ENCODE data around the gene SV2B. TPM values are rescaled to one million over a fixed set of nuclear protein-coding genes. Genes with fewer than 3 reads are reported as not detected.

The SV2B gene
- total RNA-seq, 1 donor from 2014 or later = 4.1 TPM

DNA sequence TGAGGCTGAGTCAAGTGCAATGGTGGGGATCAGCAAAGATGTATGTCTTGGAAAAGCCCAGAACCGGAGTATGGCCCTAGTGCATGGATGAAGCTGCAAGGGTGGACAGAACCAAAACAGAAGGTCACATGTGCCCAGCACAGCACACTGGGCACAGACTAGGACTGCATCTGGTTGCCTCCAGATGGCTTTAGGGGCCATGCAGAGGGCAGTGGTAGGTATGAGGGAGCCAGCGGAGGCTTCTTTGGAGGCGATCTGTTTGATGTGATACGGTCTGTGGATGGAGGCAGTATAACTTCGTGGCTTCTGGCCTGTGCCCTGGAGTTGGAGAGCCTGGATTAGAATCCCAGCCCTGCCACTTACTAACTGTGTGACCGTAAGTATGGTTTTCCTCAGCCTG is 29.4 kb downstream of the SV2B start:
- no peak for ATAC-seq (ENCODE audit: poor library complexity)
- DNase-seq = no peak
- intact Hi-C loops (cut with DNase I) = no loop called here

DNA sequence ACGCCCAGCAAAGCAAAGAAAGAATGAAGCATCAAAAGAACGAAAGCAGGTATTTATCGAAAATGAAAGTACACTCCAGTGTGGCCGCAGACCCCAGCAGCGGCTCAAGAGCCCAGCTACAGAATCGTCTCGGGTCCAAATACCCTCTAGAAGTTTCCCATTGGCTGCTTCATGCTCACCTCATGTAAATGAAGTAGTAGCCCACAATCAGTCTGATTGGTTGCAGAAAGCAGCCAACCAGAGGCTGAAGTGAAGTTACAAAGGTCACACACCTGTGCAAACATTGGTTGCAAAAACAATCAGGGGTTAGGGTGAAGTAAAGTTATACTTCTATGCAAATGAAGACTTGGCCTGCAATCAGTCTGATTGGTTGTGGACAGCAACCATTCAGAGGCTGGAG is 32.0 kb downstream of the SV2B start:
- DNase-seq (no peak), ATAC-seq (ENCODE audit: poor library complexity) (no peak)
- intact Hi-C loops (cut with DNase I) = no loop called here

DNA sequence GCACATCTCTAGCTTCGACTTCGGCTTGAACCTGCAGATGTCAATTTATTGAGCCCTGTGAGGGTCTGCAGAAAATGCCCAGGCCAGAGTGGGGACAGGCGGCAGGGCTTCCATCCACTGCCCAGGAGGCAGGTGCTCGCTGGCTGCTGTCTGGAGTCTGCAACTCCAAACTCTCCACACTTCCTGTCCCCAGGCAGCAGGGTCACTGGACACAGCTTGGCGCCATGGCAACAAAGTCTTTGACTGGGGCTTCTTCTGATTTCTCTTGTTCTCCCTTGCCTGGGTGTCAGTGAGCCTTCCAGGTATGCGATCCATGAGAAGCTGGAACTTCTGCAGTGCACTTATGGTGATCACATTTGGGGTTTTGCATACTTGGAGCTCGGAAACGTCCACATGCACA is 33.5 kb downstream of the SV2B start:
- intact Hi-C loops (cut with DNase I) = no loop called here
- no peak for ATAC-seq (ENCODE audit: poor library complexity)
- no peak for DNase-seq

DNA sequence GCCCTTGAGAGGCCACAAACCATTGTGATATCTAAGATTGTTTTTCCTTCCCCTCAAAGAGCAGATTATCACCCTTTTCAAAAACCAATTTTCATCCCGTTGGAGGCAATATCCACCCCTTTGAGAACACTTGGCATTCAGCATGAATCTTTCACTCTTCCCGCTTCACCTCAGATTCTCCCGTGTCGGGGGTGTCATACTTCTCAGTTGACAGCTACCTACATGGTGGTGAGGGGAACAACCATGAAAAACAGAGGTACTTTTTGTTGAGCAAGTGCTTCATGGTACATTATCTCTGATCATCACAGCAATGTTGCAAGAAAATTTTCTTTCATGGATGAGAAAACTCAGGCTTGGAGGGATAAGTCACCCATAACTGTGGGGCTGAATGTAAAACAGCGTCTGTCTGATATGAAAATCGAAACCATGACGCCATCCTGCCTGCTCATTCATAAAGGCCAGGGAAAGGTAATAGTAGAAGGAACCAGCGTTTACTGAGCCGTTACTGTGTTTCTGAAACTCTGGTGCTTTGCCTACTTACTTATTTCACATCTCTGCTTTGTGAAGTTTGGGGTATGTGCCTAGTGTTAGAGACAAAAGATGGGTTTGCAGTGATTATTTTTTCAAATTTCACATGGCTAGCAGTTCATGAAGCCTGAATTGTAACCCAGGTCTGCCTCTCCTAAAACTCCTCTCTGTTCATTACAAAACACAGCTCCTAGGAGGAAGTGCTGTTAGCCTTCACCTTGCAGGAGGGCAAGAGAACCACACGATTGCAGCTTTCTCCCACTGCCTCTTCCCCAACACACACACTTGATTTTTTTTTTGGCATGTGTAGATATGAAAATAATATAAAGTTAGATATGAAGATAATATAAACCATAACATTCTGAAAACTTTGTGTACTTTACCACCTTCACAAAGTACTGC is 35.4 kb downstream of the SV2B start:
- intact Hi-C loops (cut with DNase I) = no loop called here
- DNase-seq (no peak), ATAC-seq (ENCODE audit: poor library complexity) (no peak)

DNA sequence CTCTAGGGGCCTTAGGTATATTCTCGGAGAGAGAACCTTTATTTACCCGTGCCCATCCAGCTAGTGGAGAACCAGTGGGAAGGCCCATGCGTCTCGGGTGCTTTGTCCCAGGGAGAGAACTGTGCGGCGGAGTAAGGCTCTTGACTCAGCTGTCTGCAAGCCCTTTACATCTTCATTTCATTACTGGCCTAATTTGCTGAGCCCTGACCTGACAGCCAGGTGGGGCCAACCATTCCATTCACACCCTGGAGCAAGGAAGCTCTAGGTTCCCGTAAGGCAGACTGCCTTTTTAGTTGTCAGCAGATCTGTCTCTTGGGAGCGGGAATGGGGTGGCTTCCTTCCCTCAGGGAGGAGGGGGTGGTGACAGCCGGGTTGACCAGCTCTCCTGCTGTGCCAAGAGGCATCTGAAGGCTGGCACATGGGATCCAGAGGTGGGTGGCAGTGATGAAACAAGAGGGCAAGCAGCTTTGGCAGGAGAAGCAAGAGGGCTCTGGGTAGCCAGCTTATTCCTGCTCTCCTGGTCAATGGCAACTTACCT is 36.4 kb downstream of the SV2B start:
- DNase-seq (no peak), ATAC-seq (ENCODE audit: poor library complexity) (no peak)
- intact Hi-C loops (cut with DNase I) = no loop called here

DNA sequence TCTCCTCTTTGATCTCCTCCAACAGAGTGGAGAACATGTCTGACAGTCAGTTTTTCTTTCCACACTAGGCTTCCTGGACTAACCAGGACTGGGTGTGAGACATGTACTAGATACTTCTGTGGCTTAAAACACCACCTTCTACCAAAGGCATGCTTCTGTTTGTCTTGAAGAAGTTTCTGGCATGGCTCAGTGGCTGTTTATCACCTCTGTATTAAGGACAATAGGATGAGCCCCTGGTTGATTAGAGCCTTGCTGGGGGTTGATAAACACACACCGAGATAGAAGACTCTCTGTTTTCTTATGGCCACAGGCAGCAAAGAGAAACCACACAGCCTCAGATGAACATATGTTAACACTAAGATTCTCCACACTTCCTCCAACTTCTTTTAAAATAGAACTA is 40.5 kb downstream of the SV2B start:
- intact Hi-C loops (cut with DNase I) = no loop called here
- no peak for DNase-seq
- no peak for ATAC-seq (ENCODE audit: poor library complexity)

DNA sequence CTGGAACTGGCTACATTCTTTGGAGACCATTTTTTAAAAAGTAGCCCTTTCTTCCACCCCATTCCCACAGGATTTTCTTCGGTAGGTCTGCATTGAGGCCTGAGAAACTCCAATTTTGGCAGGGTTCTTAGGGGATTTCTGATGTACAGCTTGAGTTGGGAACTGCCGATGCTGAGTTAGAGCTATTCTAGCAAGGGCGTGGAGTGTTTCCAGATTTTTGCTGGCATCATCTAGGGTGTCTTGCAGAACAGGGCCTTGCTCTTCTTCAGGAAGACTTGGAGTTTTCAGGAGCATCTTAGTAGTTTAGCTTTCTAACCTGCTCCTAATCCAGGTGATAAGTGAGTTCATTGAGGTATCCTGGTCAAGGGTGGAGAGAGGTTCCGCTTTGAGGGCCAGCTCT is 41.0 kb downstream of the SV2B start:
- intact Hi-C loops (cut with DNase I) = no loop called here
- no peak for DNase-seq

DNA sequence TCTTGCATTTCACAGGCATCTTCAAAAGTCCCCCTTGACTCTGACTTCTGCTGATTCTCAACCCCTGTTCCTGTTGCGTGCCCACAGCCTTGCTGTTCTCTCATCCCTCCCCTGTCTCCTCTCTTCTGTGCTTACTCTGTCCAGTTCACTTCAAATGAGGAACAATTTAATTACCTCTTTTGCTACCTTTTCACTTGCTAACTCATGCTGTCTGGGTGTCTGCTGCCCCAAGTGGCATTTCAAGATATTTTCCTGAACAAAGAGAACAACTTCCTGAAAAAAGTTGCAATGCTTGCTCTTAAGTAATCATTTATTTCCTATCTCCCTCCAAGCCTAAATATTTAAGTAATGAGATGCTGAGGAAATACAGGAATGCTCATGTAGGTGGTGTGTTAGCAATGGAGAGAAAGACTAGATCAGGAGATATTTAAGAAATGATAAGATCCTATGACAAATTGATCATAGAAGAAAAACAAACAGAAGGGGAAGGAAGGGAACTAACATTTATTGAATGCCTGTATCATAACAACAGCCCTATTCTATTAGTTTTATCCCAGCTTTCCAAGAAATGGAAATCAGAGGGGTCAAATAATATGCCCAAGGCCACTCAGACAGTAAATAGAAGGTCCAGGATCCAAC is 42.2 kb downstream of the SV2B start:
- intact Hi-C loops (cut with DNase I) = no loop called here
- DNase-seq (no peak), ATAC-seq (ENCODE audit: poor library complexity) (no peak)

More for the DNA sequence above, 41.0 kb downstream of the SV2B start:
- no peak for ATAC-seq (ENCODE audit: poor library complexity)

DNA sequence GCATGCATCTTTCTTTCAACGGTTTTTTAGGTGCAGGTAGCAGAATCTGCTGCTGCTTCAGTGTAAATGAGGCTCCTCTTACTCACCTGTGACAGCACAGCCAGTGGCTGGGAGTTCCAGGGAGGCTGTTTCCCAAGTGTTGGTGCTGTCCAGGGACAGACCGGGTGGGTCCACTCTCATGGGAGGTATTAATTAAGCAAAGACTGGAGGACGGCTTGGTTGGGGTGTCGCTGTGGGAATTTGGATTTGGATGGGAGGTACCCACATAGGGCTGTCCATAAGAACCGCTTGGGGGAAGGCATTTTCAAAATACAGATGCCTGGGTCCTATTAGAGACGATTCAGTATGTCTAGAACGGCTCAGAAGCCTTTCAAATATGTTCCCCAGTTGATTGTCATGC is 42.9 kb downstream of the SV2B start:
- no peak for ATAC-seq (ENCODE audit: poor library complexity)
- no peak for DNase-seq
- intact Hi-C loops (cut with DNase I) = no loop called here

DNA sequence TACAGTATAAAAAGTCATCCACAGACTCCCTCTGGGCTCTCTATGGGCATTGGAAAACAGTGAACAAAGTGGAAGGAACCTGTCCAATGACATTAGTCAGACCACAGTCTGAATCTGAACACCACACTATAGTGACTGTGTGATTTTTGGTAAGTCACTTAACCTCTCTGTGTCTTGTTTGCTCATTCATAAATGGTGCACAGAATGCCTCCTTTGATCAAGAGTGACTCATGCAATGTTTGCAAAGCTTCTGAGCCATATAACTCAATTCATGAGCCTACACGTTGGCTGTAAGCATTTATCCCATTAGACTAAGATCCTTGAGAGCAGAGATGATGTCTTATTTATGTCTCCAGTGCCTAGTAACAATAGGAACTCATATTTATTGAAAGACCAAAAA is 46.7 kb downstream of the SV2B start:
- intact Hi-C loops (cut with DNase I) = no loop called here
- ATAC-seq (ENCODE audit: poor library complexity) = no peak

DNA sequence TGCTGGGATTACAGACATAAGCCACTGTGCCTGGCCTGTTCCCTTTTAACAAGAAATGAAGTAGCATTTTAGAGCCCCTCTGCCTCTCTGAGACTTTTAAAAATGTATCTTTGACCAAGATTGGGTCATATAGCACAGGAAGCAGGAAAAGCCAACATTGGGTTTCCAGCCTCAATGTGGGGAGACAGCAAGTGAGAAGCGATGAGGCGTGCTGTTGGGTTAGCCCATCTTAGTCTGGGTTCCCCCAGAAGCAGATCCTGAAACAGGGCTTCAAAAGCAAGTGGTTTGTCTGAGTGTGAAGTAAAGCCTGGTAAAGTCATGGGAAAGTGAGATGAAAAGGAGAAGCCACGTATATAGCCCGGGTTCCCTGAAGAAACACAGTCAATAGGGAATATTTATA is 48.2 kb downstream of the SV2B start:
- ATAC-seq (ENCODE audit: poor library complexity) (no peak), DNase-seq (no peak)
- intact Hi-C loops (cut with DNase I) = no loop called here

More for the DNA sequence above, 46.7 kb downstream of the SV2B start:
- no peak for DNase-seq

DNA sequence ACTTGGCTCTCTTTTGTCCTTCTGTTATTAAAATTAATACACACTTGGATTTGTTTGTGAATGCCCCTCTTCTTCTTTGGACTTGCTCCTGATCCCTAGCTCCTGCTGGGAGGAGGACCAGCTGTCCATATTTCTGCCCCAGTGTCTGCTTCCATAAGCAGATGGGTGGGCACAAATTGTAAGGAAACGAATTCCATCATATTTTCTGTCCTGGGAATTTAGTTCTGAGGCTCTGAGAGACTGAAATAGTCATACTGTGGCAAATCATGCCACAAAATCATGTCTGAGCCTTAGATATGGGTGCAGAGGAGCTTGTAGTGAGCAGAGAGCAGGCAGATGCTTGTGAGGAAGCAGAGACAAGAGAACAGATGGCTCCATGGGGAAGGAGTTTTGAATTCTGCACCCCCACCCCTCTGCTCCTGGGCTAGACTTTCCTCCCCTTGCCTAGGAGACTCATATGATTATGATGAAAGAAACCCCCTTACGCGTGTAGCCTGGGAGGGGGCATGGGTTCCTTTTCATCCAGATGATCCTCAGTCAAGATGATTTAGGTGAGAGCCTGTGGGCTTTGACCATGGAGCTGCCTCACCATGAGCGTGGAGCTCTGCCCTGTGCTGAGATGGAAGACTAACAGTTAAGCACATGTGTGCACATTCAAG is 50.6 kb downstream of the SV2B start:
- no peak for ATAC-seq (ENCODE audit: poor library complexity)
- DNase-seq = no peak
- intact Hi-C loops (cut with DNase I) = no loop called here

DNA sequence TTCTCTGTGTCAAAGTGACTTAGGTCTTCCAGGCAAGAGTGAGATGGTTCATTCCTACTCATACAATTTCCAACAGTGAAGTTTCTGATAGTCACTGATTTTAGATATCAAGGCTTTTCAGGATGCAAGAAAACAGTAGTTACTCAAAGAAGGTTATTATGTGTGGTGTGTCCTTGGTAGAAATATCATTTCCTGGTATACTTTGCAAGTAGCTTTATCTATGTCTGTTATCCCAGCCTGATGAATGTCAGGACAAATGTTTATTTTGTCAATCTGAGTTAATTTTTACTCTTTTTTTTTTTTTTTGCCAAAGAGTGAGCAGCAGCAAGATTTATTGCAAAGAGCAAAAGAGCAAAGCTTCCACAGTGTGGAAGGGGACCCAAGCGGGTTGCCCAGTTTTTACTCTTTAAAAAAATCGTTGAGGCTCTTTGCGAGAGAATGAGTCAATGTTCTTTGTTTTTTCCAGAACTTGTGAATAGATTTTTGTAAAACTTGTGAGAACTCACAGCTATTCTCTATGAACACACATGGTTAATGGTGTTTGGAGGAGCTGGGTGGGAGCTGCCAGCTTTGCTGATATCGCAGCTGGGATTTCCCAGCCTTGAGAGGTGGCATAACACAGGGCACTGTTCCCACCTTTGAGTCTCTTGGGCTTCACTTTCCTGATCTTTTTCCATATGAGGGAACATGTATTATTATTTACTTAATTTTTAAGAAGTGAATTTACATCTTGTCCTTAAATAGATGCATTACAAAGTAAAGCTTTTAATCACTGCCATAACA is 51.9 kb downstream of the SV2B start:
- ATAC-seq (ENCODE audit: poor library complexity) (no peak), DNase-seq (no peak)
- intact Hi-C loops (cut with DNase I) = no loop called here

DNA sequence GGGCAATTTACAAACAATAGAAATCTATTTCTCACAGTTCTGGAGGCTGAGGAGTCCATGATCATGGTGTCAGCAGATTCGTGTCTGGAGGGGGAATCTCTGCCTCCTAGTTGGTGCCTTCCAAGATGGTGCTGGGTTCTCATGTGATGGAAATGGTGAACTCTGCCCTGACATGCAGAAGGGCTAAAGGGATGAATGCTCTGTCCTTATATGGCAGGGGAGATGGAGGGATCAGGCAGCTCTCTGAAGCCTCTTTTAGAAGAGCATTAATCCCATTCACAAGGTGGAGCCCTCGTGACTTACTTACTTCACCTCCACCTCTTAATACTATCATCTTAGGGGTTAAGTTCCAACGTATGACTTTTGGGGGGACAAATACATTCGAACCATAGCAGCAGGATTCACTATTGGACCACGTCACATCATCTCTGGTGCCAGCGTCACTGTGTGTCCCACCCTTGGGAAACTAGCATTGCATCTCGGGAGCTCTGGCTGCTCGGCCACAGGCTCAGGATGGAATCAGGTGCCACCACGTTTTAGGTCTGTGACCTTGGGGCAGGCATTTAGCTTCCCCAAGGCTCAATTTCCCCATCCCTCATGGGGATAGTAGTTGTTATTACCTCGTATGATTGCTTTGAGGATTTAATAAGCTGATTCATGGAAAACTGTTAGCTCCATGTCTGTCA is 53.0 kb downstream of the SV2B start:
- ATAC-seq (ENCODE audit: poor library complexity) = no peak
- intact Hi-C loops (cut with DNase I) = no loop called here

DNA sequence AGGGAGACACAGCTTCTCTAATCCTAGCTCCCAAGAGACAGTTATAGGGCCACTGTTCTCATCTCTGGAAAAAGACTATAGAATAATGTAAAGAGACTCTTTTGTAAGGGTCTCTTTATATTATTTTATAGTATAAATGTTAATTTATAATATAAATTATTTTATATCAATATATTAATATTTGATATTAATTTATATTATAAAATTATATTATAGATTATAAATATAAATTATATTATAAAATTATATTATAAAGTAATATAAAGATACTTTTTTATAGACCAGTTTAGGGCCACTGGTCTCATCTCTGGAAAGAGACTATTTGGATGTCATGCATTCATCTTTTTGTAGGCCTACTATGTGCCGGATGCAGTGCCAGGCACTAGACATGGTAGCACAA is 53.9 kb downstream of the SV2B start:
- no peak for DNase-seq
- ATAC-seq (ENCODE audit: poor library complexity) = no peak
- intact Hi-C loops (cut with DNase I) = no loop called here

More for the DNA sequence above, 53.0 kb downstream of the SV2B start:
- no peak for DNase-seq

DNA sequence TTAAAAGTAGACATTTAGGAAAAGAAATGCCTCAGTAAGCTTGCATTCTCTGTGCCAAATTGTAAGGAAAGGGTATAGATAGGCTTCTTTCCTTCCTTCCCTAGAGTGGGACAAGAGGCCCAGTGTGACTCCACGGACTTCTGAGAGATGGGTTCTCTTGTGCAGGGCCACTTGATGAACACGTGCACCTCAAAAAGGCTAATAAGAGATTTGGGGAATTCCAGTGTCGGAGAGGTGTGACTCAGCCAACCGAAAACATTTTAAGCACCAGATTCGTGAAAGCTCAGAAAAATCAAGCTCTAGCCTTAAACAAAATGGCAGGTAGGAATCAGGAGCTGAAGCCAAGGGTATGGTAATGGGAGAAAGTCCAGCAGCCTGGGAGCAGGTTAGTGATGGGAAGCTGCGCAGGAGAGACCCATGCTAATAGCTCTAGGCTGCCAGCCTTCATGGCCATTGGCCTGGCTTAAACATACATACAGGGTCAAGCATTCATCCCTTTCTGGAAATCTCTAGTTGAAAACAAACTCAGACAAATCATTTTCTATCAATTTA is 56.2 kb downstream of the SV2B start:
- intact Hi-C loops (cut with DNase I) = no loop called here
- no peak for ATAC-seq (ENCODE audit: poor library complexity)

DNA sequence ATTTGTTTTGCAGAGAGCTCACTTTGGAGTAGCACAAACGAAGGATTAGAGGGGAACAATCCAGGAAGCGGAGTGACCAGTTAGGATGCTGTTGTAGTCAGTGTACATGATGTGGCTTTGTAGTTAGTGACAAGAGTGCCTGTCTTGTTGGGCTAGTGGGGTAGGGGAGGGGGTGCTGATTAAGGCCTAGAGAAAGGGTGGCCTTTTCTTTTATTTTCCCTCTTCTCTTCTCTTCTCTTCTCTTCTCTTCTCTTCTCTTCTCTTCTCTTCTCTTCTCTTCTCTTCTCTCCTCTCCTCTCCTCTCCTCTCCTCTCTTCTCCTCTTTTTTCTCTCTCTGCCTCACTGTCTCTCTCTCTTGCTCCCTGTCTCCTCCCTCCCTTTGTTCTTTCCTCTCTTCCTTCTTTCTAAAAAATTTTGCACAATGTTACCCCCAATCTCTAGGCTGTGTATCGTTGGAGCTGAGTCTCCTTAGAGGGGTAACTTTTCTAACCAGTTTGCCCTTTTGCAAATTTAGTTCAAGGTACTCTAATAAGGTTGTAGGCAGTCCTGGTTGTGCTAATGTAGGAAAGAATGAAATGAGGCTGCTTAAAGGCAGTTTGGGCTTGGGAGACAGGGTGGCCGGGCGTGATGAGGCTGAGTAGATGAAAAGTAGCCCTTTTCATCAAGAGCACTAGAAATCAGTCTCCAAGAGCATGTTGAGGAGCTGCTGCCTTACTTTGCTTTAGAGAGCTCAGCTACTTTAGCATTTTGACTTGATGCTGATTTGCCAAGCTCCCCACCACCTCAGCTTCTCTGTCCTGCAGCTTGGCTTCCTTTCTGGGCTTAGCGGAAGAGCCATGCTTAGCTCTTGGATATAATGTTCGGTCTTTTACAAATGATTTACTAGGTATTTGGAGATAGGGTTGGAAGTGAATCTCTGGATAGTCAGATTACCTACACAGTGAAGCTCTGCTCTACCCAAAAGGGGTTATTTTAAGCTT is 58.6 kb downstream of the SV2B start:
- DNase-seq (no peak), ATAC-seq (ENCODE audit: poor library complexity) (no peak)
- intact Hi-C loops (cut with DNase I) = no loop called here

More for the DNA sequence above, 56.2 kb downstream of the SV2B start:
- no peak for DNase-seq
